ENCODE measurements around the gene RNF224. TPM values are rescaled to one million over a fixed set of nuclear protein-coding genes. Genes with fewer than 3 reads are reported as not detected.
"Not testable (repeated sequence)": the region's sequence is repeated elsewhere in the genome, so short reads cannot be mapped to it uniquely, and the experiment has no call there.

The RNF224 gene
- total RNA-seq, 1 experiment from 2014 or later, result not detected

GRCh38 chr9:137236936-137237421 lies 9.7 kb downstream of the RNF224 start:
- ChIA-PET CTCF (interaction anchor here (0.5 to 1.1 kb wide), 27 partner anchors 10 to 446 kb away, joined by 3 to 22 read pairs (median 4); partner anchors contain the start of genes ANAPC2, MAN1B1, NELFB and NPDC1), POLR2A (ENCODE audit: low non-redundant PET) (interaction anchor here (0.6 kb wide), 3 partner anchors 8 to 207 kb away, joined by 3 to 7 read pairs (median 7); no protein-coding TSS in a partner anchor)
- Histone ChIP-seq H3K27ac (ENCODE audit: low read depth, low read length, poor library complexity, severe bottlenecking) (peak overlapping the region; percentile 62), H3K36me3 (ENCODE audit: insufficient read depth, low read length, poor library complexity, severe bottlenecking) (peaks cover 4% of the 10 kb centered on the region), H3K4me1 (ENCODE audit: insufficient read depth, low read length, poor library complexity, severe bottlenecking) (peaks cover 17% of the 10 kb centered on the region), H3K27me3 (replicated peaks; ENCODE audit: insufficient read depth, low read depth, low read length, poor library complexity) (no peaks in the 10 kb centered on the region), H3K9me3 (ENCODE audit: low read depth, low read length, poor library complexity, severe bottlenecking) (no peaks in the 10 kb centered on the region), H3K4me3 (ENCODE audit: low read depth, low read length, poor library complexity, severe bottlenecking) (peak overlapping the region; percentile 16)
- BruUV-seq (replicated peaks), result no TSS peak
- no peak for DNase-seq (ENCODE audit: low spot score)
- no peak for TF ChIP-seq CTCF (conservative IDR thresholded peaks at IDR 0.05; ENCODE audit: low read depth, low read length)
- no peak for TF ChIP-seq EZH2 (IDR thresholded peaks at IDR 0.05; ENCODE audit: borderline replicate concordance, low read depth, low read length, poor library complexity, severe bottlenecking)
- intact Hi-C loops (cut with micrococcal nuclease; ENCODE audit: unreplicated experiment), result loop anchor here (5.0 kb wide), 1 partner anchor 190 kb away; the partner anchor contains the start of gene NPDC1

GRCh38 chr9:137237759-137238726 lies 10.7 kb downstream of the RNF224 start:
- CTCF ChIA-PET, result interaction anchor here (0.6 kb wide), 1 partner anchor 367 kb away, joined by 3 read pairs; no protein-coding TSS in a partner anchor
- POLR2A ChIA-PET (ENCODE audit: low non-redundant PET), result no interaction called here

GRCh38 chr9:137239541-137240200 lies 12.4 kb downstream of the RNF224 start:
- not testable (repeated sequence) for H3K9me3 ChIP-seq (ENCODE audit: low read depth, low read length, poor library complexity, severe bottlenecking); H3K27me3 ChIP-seq (replicated peaks; ENCODE audit: insufficient read depth, low read depth, low read length, poor library complexity); DNase-seq (ENCODE audit: low spot score)
- ChIA-PET CTCF (interaction anchor here (0.6 kb wide), 1 partner anchor 211 kb away, joined by 5 read pairs; no protein-coding TSS in a partner anchor), POLR2A (ENCODE audit: low non-redundant PET) (interaction anchor here (1.2 kb wide), 1 partner anchor 12 kb away, joined by 3 read pairs; the partner anchor contains the start of gene RNF224)
- intact Hi-C loops (cut with micrococcal nuclease; ENCODE audit: unreplicated experiment), result loop anchor here (2.0 to 5.0 kb wide), 2 partner anchors 39 to 192 kb away; partner anchors contain the start of genes NPDC1 and TPRN
- H3K4me1 ChIP-seq (ENCODE audit: insufficient read depth, low read length, poor library complexity, severe bottlenecking), result peaks cover 41% of the 10 kb centered on the region
- H3K27ac ChIP-seq (ENCODE audit: low read depth, low read length, poor library complexity, severe bottlenecking), result peak overlapping the region; percentile 98
- peak overlapping the region; percentile 97 for H3K4me3 ChIP-seq (ENCODE audit: low read depth, low read length, poor library complexity, severe bottlenecking)
- peaks cover 24% of the 10 kb centered on the region for H3K36me3 ChIP-seq (ENCODE audit: insufficient read depth, low read length, poor library complexity, severe bottlenecking)
- TSS peak; percentile 65 for BruUV-seq (replicated peaks)

More at GRCh38 chr9:137237759-137238726, 10.7 kb downstream of the RNF224 start:
- BruUV-seq (replicated peaks), result no TSS peak
- Histone ChIP-seq H3K9me3 (ENCODE audit: low read depth, low read length, poor library complexity, severe bottlenecking) (no peaks in the 10 kb centered on the region), H3K36me3 (ENCODE audit: insufficient read depth, low read length, poor library complexity, severe bottlenecking) (peaks cover 15% of the 10 kb centered on the region), H3K27me3 (replicated peaks; ENCODE audit: insufficient read depth, low read depth, low read length, poor library complexity) (no peaks in the 10 kb centered on the region), H3K4me3 (ENCODE audit: low read depth, low read length, poor library complexity, severe bottlenecking) (no peak overlapping the region), H3K4me1 (ENCODE audit: insufficient read depth, low read length, poor library complexity, severe bottlenecking) (peaks cover 27% of the 10 kb centered on the region), H3K27ac (ENCODE audit: low read depth, low read length, poor library complexity, severe bottlenecking) (peak overlapping the region; percentile 62)
- TF ChIP-seq EZH2 (IDR thresholded peaks at IDR 0.05; ENCODE audit: borderline replicate concordance, low read depth, low read length, poor library complexity, severe bottlenecking), result no peak
- no peak for TF ChIP-seq CTCF (conservative IDR thresholded peaks at IDR 0.05; ENCODE audit: low read depth, low read length)
- no peak for DNase-seq (ENCODE audit: low spot score)
- intact Hi-C loops (cut with micrococcal nuclease; ENCODE audit: unreplicated experiment), result loop anchor here (5.0 kb wide), 1 partner anchor 191 kb away; the partner anchor contains the start of gene NPDC1

All from A673 (cell line).